Fibroblast of pulmonary artery (primary cell): ENCODE results near the gene DBT.

Experiments
- DNase-seq: peaks from one replicate; pipeline ENCODE4 v3.0.0-alpha.2; 2010; ENCODE audit warnings: low read depth
- H3K4me3 ChIP-seq: replicated peaks from 2 replicates; pipeline ENCODE4 v1.5.1; 2011; ENCODE audit warnings: low read depth, mild to moderate bottlenecking, control low read depth, low read length, moderate library complexity
- TF ChIP-seq, protein P1 (sequence below): IDR thresholded peaks from 2 replicates; pipeline ENCODE4 v1.5.1; 2011; ENCODE audit warnings: mild to moderate bottlenecking, control low read depth, low read length, inconsistent platforms; ENCODE audit errors: missing control alignments

DBT gene

GRCh38 chr1:100177295-100178041, 72.2 kb downstream of the DBT start:
- H3K4me3 ChIP-seq, result no peak overlapping the region
- no peak for DNase-seq
- TF ChIP-seq, protein P1, sequence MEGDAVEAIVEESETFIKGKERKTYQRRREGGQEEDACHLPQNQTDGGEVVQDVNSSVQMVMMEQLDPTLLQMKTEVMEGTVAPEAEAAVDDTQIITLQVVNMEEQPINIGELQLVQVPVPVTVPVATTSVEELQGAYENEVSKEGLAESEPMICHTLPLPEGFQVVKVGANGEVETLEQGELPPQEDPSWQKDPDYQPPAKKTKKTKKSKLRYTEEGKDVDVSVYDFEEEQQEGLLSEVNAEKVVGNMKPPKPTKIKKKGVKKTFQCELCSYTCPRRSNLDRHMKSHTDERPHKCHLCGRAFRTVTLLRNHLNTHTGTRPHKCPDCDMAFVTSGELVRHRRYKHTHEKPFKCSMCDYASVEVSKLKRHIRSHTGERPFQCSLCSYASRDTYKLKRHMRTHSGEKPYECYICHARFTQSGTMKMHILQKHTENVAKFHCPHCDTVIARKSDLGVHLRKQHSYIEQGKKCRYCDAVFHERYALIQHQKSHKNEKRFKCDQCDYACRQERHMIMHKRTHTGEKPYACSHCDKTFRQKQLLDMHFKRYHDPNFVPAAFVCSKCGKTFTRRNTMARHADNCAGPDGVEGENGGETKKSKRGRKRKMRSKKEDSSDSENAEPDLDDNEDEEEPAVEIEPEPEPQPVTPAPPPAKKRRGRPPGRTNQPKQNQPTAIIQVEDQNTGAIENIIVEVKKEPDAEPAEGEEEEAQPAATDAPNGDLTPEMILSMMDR, result no peak

GRCh38 chr1:100168051-100168450, 81.6 kb downstream of the DBT start:
- TF ChIP-seq, protein P1, result no peak

GRCh38 chr1:100164702-100165101, 84.9 kb downstream of the DBT start:
- no peak for DNase-seq
- no peak overlapping the region for H3K4me3 ChIP-seq
- TF ChIP-seq, protein P1, result no peak

More at GRCh38 chr1:100168051-100168450, 81.6 kb downstream of the DBT start:
- no peak for DNase-seq
- no peak overlapping the region for H3K4me3 ChIP-seq

DNA sequence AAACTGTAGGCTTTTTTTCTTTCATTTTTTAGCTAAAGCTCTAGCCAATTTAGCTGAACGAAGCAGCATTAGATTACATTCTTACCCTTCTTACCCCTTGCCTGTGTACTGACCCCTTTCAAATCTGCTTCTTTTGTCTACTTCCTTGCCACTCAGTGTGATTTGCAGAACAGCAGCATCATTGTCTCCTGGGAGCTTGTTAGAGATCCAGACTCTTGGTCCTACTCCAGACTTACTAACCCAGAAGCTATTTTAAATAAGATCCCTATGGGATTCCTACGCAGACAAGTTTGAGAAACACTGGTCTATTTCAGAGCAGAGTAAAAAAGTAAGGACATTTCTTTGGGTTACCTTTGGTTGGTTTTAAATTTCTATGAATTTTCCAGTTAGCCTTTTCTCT, 85.4 kb downstream of the DBT start:
- H3K4me3 ChIP-seq, result no peak overlapping the region
- DNase-seq, result peak; percentile 72
- TF ChIP-seq, protein P1, result no peak

GRCh38 chr1:100162881-100163280, 86.8 kb downstream of the DBT start:
- H3K4me3 ChIP-seq, result no peak overlapping the region
- no peak for DNase-seq
- TF ChIP-seq, protein P1, result no peak

GRCh38 chr1:100152271-100152670, 97.4 kb downstream of the DBT start:
- no peak for DNase-seq
- H3K4me3 ChIP-seq, result no peak overlapping the region
- TF ChIP-seq, protein P1, result no peak

DNA sequence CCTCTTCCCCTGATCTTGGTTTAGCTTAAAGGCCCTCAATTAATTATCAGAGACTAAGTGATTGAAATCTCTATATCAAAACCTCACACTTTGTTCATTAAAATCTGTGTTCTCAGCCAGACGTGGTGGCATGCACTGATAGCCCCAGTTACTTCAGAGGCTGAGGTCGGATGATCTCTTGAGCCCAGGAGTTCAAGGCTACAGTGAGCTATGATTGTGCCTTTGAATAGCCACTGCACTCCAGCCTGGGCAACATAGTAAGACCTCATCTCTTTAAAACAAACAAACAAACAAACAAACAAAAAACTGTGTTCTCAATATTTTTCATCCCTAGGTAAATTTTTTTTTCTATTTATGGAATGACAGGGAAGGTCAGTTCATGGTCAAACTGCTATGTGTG, 98.0 kb downstream of the DBT start:
- no peak for DNase-seq
- no peak overlapping the region for H3K4me3 ChIP-seq
- TF ChIP-seq, protein P1, result no peak
